GM23338 (cell line): Measurements from ENCODE around the gene CREB1. TPM values are rescaled to one million over a fixed set of nuclear protein-coding genes. Genes with fewer than 3 reads are reported as not detected.
A peak's percentile ranks its signal among the peaks of the same experiment; 100 is the strongest.

Experiments
- ATAC-seq: fragments of 200-7000 bp; cut with Tn5 transposase; 3 replicates; pipeline ENCODE4 v1.9.1; 2020
- DNase-seq: peaks from one replicate; pipeline ENCODE4 v3.0.0-alpha.2; 2015; ENCODE audit warnings: low spot score
- H2AFZ ChIP-seq: fragments of 200-600 bp; sonication (generic); 2 replicates; pipeline ENCODE4 v1.8.0; 2016; ENCODE audit warnings: antibody characterized with exemption, mild to moderate bottlenecking, moderate library complexity
- H3F3A ChIP-seq: fragments of 200-600 bp; sonication (generic); replicated peaks from 2 replicates; pipeline ENCODE4 v1.8.0; 2017; ENCODE audit warnings: antibody characterized with exemption, mixed run types, low read depth
- H3K27ac ChIP-seq: fragments of 200-600 bp; sonication (generic); 2 replicates; pipeline ENCODE4 v1.6.1; 2016; ENCODE audit warnings: low read depth
- H3K27me3 ChIP-seq: fragments of 200-600 bp; sonication (generic); 2 replicates; pipeline ENCODE4 v1.8.0; 2016; ENCODE audit warnings: mild to moderate bottlenecking, mixed run types, moderate library complexity; ENCODE audit not compliant: insufficient read depth
- H3K36me3 ChIP-seq: fragments of 200-600 bp; sonication (generic); 2 replicates; pipeline ENCODE4 v1.8.0; 2016; ENCODE audit warnings: mild to moderate bottlenecking; ENCODE audit not compliant: insufficient read depth
- H3K4me1 ChIP-seq: fragments of 200-600 bp; sonication (generic); 2 replicates; pipeline ENCODE4 v1.8.0; 2016; ENCODE audit warnings: mild to moderate bottlenecking, moderate library complexity; ENCODE audit not compliant: insufficient read depth
- H3K4me2 ChIP-seq: fragments of 200-600 bp; sonication (generic); 2 replicates; pipeline ENCODE4 v1.7.1; 2017; ENCODE audit warnings: mixed run types
- H3K4me3 ChIP-seq: fragments of 200-600 bp; sonication (generic); 2 replicates; pipeline ENCODE4 v1.6.1; 2016; ENCODE audit warnings: mixed run types
- H3K79me2 ChIP-seq: fragments of 200-600 bp; sonication (generic); replicated peaks from 2 replicates; pipeline ENCODE4 v1.8.0; 2017; ENCODE audit warnings: mild to moderate bottlenecking; ENCODE audit not compliant: insufficient read depth
- H3K9me2 ChIP-seq: fragments of 200-600 bp; sonication (generic); 2 replicates; pipeline ENCODE4 v1.8.0; 2017; ENCODE audit not compliant: insufficient read depth
- H4K20me1 ChIP-seq: fragments of 200-600 bp; sonication (generic); replicated peaks from 2 replicates; pipeline ENCODE4 v1.8.0; 2017; ENCODE audit warnings: mild to moderate bottlenecking; ENCODE audit not compliant: insufficient read depth
- H3K27ac Mint-ChIP-seq: 2 replicates; pipeline ENCODE4 v1.8.0; 2020; ENCODE audit warnings: inconsistent platforms, mild to moderate bottlenecking, moderate library complexity, mixed read lengths
- H3K27me3 Mint-ChIP-seq: 3 replicates; pipeline ENCODE4 v1.8.0; 2022; ENCODE audit warnings: low read depth, mild to moderate bottlenecking, moderate library complexity, mixed read lengths, inconsistent platforms; ENCODE audit not compliant: insufficient read depth, poor library complexity
- H3K36me3 Mint-ChIP-seq: 3 replicates; pipeline ENCODE4 v1.8.0; 2021; ENCODE audit warnings: low read depth, mild to moderate bottlenecking, inconsistent platforms, moderate library complexity, mixed read lengths
- H3K4me1 Mint-ChIP-seq: 3 replicates; pipeline ENCODE4 v1.8.0; 2020; ENCODE audit warnings: mild to moderate bottlenecking, inconsistent platforms, mixed read lengths
- H3K4me3 Mint-ChIP-seq: 3 replicates; pipeline ENCODE4 v1.8.0; 2021; ENCODE audit warnings: moderate library complexity, mild to moderate bottlenecking, inconsistent platforms, mixed read lengths
- H3K9me3 Mint-ChIP-seq: 3 replicates; pipeline ENCODE4 v1.8.0; 2020; ENCODE audit warnings: moderate library complexity, mild to moderate bottlenecking, inconsistent platforms, mixed read lengths
- CREB1 ChIP-seq: fragments of 250-450 bp; sonication (Bioruptor Pico); IDR thresholded peaks from 2 replicates; pipeline ENCODE4 v1.5.0; 2020; ENCODE audit warnings: low read depth, mild to moderate bottlenecking, moderate library complexity
- EZH2 ChIP-seq: fragments of 200-600 bp; sonication (generic); IDR thresholded peaks from one replicate; pipeline ENCODE4 v1.8.0; 2017; ENCODE audit warnings: antibody characterized with exemption, mild to moderate bottlenecking, low read depth; ENCODE audit not compliant: unreplicated experiment
- EZH2phosphoT487 ChIP-seq: fragments of 200-600 bp; sonication (generic); IDR thresholded peaks from one replicate; pipeline ENCODE4 v1.8.1; 2018; ENCODE audit warnings: antibody characterized with exemption; ENCODE audit not compliant: unreplicated experiment
- JUNB ChIP-seq: IDR thresholded peaks from one replicate; pipeline ENCODE4 v1.6.1; 2016; ENCODE audit warnings: antibody characterized with exemption; ENCODE audit not compliant: unreplicated experiment
- NANOG ChIP-seq: IDR thresholded peaks from 2 replicates; pipeline ENCODE4 v1.6.1; 2016; ENCODE audit warnings: antibody characterized with exemption, borderline replicate concordance
- STAT1 ChIP-seq: IDR thresholded peaks from one replicate; pipeline ENCODE4 v1.6.1; 2016; ENCODE audit warnings: antibody characterized with exemption; ENCODE audit not compliant: unreplicated experiment
- ZNF114 ChIP-seq: fragments of 250-450 bp; sonication (Bioruptor Pico); IDR thresholded peaks from 2 replicates; pipeline ENCODE4 v1.5.0; 2020; ENCODE audit warnings: mild to moderate bottlenecking, moderate library complexity
- ZNF331 ChIP-seq: fragments of 250-450 bp; sonication (Bioruptor Pico); IDR thresholded peaks from 2 replicates; pipeline ENCODE4 v1.5.0; 2020; ENCODE audit warnings: low read depth, mild to moderate bottlenecking, moderate library complexity
- polyA plus RNA-seq: library from polyadenylated mRNA; unstranded; fragments of >200 nt; fragmentation: Nextera tagmentation; extraction: Ambion mirVana; gene quantifications from 2 replicates; pipeline ENCODE4 v1.2.1, GENCODE V29; 2016
- total RNA-seq: library from RNA; depleted of rRNA; stranded (reverse); fragments of >200 nt; shearing (Covaris generic); gene quantifications from 2 replicates; pipeline ENCODE4 v1.2.3, GENCODE V29; 2014
- TF ChIP-seq, protein P1 (sequence below): IDR thresholded peaks from one replicate; pipeline ENCODE4 v1.6.1; 2018; ENCODE audit warnings: antibody characterized with exemption; ENCODE audit not compliant: unreplicated experiment
- TF ChIP-seq, protein P2 (sequence below): fragments of 250-450 bp; sonication (Bioruptor Pico); IDR thresholded peaks from 2 replicates; pipeline ENCODE4 v1.5.0; 2020; ENCODE audit warnings: mild to moderate bottlenecking, moderate library complexity

Gene CREB1
- total and polyA plus RNA-seq, 2 experiments from 2014 or later = 40.3 to 104 TPM

DNA sequence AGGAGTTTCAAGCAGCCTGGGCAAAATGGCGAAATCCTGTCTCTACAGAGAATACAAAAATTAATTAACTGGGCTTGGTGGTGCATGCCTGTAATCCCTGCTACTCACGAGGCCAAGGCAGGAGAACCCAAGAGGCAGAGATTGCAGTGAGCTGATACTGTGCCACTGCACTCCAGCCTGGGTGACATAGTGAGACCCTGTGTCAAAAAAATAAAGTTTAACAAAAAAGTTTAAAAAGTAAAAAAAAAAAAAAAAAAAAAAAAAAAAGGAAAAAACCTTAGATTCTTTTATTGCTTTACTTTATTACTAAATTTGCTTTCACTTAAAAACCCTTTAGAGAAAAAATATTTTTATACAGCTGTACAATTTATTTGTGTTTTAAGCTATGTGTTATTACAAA is 10.7 kb downstream of the CREB1 start:
- H3K36me3 Mint-ChIP-seq = peaks cover 20% of the 10 kb centered on the region
- Histone ChIP-seq H2AFZ (no peak overlapping the region), H3K9me2 (no peaks in the 10 kb centered on the region), H3K79me2 (peaks cover 100% of the 10 kb centered on the region), H3K4me2 (no peak overlapping the region), H3K4me3 (no peak overlapping the region), H3K27me3 (no peaks in the 10 kb centered on the region), H3K36me3 (no peaks in the 10 kb centered on the region), H3K4me1 (0 out of 2 replicates have a peak, but pooled peaks cover 14% of the 10 kb centered on the region), H3F3A (no peaks in the 10 kb centered on the region), H4K20me1 (peaks cover 45% of the 10 kb centered on the region), H3K27ac (0 out of 2 replicates have a peak overlapping the region, but pooled peaks have one; percentile 6)
- ATAC-seq (no peak; the same call in 2 of the 3 replicates), DNase-seq (no peak)
- peak overlapping the region; percentile 52; the same call in 1 of the 2 replicates for H3K27ac Mint-ChIP-seq
- no peaks in the 10 kb centered on the region for H3K9me3 Mint-ChIP-seq
- H3K27me3 Mint-ChIP-seq = peaks cover 1% of the 10 kb centered on the region
- peaks cover 25% of the 10 kb centered on the region for H3K4me1 Mint-ChIP-seq
- TF ChIP-seq NANOG (no peak), JUNB (no peak), EZH2 (no peak), STAT1 (no peak), CREB1 (CRISPR knock-in tag) (no peak), EZH2phosphoT487 (no peak), ZNF331 (no peak), ZNF114 (no peak)
- TF ChIP-seq, protein P1, sequence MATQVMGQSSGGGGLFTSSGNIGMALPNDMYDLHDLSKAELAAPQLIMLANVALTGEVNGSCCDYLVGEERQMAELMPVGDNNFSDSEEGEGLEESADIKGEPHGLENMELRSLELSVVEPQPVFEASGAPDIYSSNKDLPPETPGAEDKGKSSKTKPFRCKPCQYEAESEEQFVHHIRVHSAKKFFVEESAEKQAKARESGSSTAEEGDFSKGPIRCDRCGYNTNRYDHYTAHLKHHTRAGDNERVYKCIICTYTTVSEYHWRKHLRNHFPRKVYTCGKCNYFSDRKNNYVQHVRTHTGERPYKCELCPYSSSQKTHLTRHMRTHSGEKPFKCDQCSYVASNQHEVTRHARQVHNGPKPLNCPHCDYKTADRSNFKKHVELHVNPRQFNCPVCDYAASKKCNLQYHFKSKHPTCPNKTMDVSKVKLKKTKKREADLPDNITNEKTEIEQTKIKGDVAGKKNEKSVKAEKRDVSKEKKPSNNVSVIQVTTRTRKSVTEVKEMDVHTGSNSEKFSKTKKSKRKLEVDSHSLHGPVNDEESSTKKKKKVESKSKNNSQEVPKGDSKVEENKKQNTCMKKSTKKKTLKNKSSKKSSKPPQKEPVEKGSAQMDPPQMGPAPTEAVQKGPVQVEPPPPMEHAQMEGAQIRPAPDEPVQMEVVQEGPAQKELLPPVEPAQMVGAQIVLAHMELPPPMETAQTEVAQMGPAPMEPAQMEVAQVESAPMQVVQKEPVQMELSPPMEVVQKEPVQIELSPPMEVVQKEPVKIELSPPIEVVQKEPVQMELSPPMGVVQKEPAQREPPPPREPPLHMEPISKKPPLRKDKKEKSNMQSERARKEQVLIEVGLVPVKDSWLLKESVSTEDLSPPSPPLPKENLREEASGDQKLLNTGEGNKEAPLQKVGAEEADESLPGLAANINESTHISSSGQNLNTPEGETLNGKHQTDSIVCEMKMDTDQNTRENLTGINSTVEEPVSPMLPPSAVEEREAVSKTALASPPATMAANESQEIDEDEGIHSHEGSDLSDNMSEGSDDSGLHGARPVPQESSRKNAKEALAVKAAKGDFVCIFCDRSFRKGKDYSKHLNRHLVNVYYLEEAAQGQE = no peak
- TF ChIP-seq, protein P2, sequence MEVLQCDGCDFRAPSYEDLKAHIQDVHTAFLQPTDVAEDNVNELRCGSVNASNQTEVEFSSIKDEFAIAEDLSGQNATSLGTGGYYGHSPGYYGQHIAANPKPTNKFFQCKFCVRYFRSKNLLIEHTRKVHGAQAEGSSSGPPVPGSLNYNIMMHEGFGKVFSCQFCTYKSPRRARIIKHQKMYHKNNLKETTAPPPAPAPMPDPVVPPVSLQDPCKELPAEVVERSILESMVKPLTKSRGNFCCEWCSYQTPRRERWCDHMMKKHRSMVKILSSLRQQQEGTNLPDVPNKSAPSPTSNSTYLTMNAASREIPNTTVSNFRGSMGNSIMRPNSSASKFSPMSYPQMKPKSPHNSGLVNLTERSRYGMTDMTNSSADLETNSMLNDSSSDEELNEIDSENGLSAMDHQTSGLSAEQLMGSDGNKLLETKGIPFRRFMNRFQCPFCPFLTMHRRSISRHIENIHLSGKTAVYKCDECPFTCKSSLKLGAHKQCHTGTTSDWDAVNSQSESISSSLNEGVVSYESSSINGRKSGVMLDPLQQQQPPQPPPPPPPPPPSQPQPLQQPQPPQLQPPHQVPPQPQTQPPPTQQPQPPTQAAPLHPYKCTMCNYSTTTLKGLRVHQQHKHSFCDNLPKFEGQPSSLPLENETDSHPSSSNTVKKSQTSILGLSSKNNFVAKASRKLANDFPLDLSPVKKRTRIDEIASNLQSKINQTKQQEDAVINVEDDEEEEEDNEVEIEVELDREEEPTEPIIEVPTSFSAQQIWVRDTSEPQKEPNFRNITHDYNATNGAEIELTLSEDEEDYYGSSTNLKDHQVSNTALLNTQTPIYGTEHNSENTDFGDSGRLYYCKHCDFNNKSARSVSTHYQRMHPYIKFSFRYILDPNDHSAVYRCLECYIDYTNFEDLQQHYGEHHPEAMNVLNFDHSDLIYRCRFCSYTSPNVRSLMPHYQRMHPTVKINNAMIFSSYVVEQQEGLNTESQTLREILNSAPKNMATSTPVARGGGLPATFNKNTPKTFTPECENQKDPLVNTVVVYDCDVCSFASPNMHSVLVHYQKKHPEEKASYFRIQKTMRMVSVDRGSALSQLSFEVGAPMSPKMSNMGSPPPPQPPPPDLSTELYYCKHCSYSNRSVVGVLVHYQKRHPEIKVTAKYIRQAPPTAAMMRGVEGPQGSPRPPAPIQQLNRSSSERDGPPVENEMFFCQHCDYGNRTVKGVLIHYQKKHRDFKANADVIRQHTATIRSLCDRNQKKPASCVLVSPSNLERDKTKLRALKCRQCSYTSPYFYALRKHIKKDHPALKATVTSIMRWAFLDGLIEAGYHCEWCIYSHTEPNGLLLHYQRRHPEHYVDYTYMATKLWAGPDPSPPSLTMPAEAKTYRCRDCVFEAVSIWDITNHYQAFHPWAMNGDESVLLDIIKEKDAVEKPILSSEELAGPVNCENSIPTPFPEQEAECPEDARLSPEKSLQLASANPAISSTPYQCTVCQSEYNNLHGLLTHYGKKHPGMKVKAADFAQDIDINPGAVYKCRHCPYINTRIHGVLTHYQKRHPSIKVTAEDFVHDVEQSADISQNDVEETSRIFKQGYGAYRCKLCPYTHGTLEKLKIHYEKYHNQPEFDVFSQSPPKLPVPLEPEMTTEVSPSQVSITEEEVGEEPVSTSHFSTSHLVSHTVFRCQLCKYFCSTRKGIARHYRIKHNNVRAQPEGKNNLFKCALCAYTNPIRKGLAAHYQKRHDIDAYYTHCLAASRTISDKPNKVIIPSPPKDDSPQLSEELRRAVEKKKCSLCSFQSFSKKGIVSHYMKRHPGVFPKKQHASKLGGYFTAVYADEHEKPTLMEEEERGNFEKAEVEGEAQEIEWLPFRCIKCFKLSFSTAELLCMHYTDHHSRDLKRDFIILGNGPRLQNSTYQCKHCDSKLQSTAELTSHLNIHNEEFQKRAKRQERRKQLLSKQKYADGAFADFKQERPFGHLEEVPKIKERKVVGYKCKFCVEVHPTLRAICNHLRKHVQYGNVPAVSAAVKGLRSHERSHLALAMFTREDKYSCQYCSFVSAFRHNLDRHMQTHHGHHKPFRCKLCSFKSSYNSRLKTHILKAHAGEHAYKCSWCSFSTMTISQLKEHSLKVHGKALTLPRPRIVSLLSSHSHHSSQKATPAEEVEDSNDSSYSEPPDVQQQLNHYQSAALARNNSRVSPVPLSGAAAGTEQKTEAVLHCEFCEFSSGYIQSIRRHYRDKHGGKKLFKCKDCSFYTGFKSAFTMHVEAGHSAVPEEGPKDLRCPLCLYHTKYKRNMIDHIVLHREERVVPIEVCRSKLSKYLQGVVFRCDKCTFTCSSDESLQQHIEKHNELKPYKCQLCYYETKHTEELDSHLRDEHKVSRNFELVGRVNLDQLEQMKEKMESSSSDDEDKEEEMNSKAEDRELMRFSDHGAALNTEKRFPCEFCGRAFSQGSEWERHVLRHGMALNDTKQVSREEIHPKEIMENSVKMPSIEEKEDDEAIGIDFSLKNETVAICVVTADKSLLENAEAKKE (CRISPR knock-in tag) = no peak
- H3K4me3 Mint-ChIP-seq = no peak overlapping the region
